Mammary epithelial cell (primary cell): ENCODE measurements around the gene RNF207.

Source experiments
- EZH2 ChIP-seq: IDR thresholded peaks from 2 replicates; pipeline ENCODE4 v1.6.1; 2012; ENCODE audit warnings: low read length, inconsistent platforms, borderline replicate concordance
- TF ChIP-seq, protein P1 (sequence below), 2 donors: IDR thresholded peaks in 1 of 2; conservative IDR thresholded peaks in 1 of 2; 2 replicates each; pipeline ENCODE4 v1.5.1; 2011 to 2012; ENCODE audit warnings: inconsistent platforms in 2 of 2, low read length in 2 of 2, mild to moderate bottlenecking in 2 of 2, control low read depth in 1 of 2, low read depth in 1 of 2; ENCODE audit not compliant: insufficient read depth in 1 of 2; ENCODE audit errors: extremely low read depth in 1 of 2

DNA sequence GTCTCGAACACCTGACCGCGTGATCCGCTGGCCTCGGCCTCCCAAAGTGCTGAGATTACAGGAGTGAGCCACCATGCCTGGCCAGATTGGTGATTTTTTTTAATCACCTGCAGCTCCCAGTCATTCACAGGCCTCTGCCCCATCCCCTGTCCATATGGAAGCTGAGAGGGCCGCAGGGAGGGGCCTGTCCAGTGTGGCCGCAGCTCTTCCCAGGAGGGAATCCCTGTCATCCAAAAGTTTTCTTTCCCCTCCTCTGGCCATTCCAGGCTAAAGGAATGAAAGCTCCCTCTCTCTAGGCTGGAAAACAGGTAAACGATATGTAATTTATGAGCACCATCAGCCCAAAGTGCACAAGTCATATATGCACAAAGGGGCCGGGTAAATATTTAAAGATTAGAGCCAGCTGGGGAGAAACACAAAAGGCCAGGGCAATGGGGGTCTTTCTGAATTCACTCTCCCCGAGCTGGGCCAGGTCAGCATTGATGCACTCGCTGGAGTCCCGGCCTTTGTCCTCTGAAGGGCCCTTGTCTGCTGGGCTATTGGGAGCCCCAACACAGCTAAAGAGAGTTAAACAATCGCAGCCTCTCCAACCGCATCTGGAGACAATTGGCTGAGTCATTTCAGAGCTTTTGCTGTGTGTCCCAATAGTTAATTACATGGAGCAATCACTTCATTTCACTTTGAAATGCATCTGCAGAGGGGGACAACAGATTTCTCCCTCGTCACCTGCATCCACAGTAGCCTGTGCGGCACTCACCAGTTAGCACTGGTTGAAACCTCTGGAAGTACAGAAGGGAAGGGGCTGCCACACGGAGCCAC, 34.2 kb downstream of the RNF207 start:
- no peak for TF ChIP-seq EZH2
- TF ChIP-seq, protein P1, sequence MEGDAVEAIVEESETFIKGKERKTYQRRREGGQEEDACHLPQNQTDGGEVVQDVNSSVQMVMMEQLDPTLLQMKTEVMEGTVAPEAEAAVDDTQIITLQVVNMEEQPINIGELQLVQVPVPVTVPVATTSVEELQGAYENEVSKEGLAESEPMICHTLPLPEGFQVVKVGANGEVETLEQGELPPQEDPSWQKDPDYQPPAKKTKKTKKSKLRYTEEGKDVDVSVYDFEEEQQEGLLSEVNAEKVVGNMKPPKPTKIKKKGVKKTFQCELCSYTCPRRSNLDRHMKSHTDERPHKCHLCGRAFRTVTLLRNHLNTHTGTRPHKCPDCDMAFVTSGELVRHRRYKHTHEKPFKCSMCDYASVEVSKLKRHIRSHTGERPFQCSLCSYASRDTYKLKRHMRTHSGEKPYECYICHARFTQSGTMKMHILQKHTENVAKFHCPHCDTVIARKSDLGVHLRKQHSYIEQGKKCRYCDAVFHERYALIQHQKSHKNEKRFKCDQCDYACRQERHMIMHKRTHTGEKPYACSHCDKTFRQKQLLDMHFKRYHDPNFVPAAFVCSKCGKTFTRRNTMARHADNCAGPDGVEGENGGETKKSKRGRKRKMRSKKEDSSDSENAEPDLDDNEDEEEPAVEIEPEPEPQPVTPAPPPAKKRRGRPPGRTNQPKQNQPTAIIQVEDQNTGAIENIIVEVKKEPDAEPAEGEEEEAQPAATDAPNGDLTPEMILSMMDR (conservative IDR thresholded peaks at IDR 0.05 in 1 of 2, IDR thresholded peaks at IDR 0.05 in 1 of 2; ENCODE audit: extremely low read depth in 1 of 2, insufficient read depth in 1 of 2, low read depth in 1 of 2, low read length in 2 of 2) = no peak
